Osteoblast (primary cell): ENCODE results near the gene NEMF. TPM values are rescaled to one million over a fixed set of nuclear protein-coding genes. Genes with fewer than 3 reads are reported as not detected.

Source experiments
- DNase-seq: peaks from one replicate; pipeline ENCODE4 v3.0.0; 2011; ENCODE audit warnings: low spot score, mixed read lengths; ENCODE audit not compliant: insufficient read length; ENCODE audit errors: missing footprints
- H2AFZ ChIP-seq: 2 replicates; pipeline ENCODE4 v1.6.0; 2011; ENCODE audit warnings: mild to moderate bottlenecking, low read length
- H3K27ac ChIP-seq: 2 replicates; pipeline ENCODE4 v1.5.1; 2011; ENCODE audit warnings: mild to moderate bottlenecking, low read depth, low read length, moderate library complexity
- H3K27me3 ChIP-seq: 2 replicates; pipeline ENCODE4 v1.6.0; 2012; ENCODE audit warnings: mild to moderate bottlenecking, control low read depth, inconsistent platforms, low read length, moderate library complexity; ENCODE audit not compliant: insufficient read depth
- H3K36me3 ChIP-seq: 2 replicates; pipeline ENCODE4 v1.5.1; 2011; ENCODE audit warnings: mild to moderate bottlenecking, low read length, control low read depth, moderate library complexity; ENCODE audit not compliant: insufficient read depth
- H3K4me1 ChIP-seq: 2 replicates; pipeline ENCODE4 v1.5.1; 2011; ENCODE audit warnings: mild to moderate bottlenecking, low read length, control low read depth, moderate library complexity; ENCODE audit not compliant: insufficient read depth
- H3K4me2 ChIP-seq: 2 replicates; pipeline ENCODE4 v1.6.0; 2011; ENCODE audit warnings: mild to moderate bottlenecking, low read length; ENCODE audit not compliant: insufficient read depth
- H3K4me3 ChIP-seq: fragments of 200-600 bp; sonication (generic); 3 replicates; pipeline ENCODE4 v1.5.1; 2012; ENCODE audit warnings: mild to moderate bottlenecking, low read length, inconsistent platforms; ENCODE audit not compliant: insufficient read depth
- H3K79me2 ChIP-seq: 2 replicates; pipeline ENCODE4 v1.6.0; 2012; ENCODE audit warnings: mild to moderate bottlenecking, low read length, control low read depth, inconsistent platforms; ENCODE audit not compliant: insufficient read depth
- H3K9me3 ChIP-seq: 2 replicates; pipeline ENCODE4 v1.5.1; 2011; ENCODE audit warnings: low read depth, low read length, control low read depth
- H4K20me1 ChIP-seq: 2 replicates; pipeline ENCODE4 v1.6.0; 2012; ENCODE audit warnings: mild to moderate bottlenecking, low read length, control low read depth; ENCODE audit not compliant: insufficient read depth
- total RNA-seq: library from RNA; depleted of rRNA; stranded (reverse); fragments of >200 nt; gene quantifications from 2 replicates; pipeline ENCODE4 v1.2.3, GENCODE V29; 2012
- TF ChIP-seq, protein P1 (sequence below): IDR thresholded peaks from 2 replicates; pipeline ENCODE4 v1.5.1; 2011; ENCODE audit warnings: mild to moderate bottlenecking, low read depth, low read length, moderate library complexity; ENCODE audit errors: extremely low read depth

NEMF gene
- total RNA-seq, 1 donor, result 54.3 TPM

DNA sequence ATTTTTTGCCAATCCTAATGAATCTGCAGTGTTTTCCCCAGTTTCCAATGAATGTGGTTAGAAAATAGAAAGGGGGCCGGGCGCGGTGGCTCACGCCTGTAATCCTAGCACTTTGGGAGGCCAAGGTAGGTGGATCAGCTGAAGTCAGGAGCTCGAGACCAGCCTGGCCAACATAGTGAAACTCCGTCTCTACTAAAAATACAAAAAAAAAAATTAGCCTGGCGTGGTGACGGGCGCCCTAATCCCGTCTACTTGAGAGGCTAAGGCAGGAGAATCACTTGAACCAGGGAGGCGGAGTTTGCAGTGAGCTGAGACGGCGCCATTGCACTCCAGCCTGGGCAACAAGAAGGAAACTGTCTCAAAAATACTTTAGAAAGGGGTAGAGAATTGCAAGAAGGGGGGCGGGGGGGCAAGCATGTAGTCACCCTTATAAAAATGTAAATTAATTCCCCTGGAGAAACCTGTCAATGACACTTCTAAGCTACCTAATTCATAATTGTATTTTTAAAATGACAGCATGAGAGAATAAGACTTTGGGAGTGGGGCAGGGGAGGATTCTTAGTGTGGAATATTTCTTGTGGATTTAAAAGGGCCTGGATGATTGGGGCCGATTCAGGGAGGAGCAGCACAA, 82.9 kb downstream of the NEMF start:
- peaks cover 25% of the 10 kb centered on the region for H3K4me1 ChIP-seq
- peaks cover 16% of the 10 kb centered on the region for H3K36me3 ChIP-seq
- no peaks in the 10 kb centered on the region for H3K27me3 ChIP-seq
- peak overlapping the region; percentile 96 for H3K27ac ChIP-seq
- no peaks in the 10 kb centered on the region for H3K9me3 ChIP-seq
- H3K79me2 ChIP-seq, result peaks cover 32% of the 10 kb centered on the region
- TF ChIP-seq, protein P1, sequence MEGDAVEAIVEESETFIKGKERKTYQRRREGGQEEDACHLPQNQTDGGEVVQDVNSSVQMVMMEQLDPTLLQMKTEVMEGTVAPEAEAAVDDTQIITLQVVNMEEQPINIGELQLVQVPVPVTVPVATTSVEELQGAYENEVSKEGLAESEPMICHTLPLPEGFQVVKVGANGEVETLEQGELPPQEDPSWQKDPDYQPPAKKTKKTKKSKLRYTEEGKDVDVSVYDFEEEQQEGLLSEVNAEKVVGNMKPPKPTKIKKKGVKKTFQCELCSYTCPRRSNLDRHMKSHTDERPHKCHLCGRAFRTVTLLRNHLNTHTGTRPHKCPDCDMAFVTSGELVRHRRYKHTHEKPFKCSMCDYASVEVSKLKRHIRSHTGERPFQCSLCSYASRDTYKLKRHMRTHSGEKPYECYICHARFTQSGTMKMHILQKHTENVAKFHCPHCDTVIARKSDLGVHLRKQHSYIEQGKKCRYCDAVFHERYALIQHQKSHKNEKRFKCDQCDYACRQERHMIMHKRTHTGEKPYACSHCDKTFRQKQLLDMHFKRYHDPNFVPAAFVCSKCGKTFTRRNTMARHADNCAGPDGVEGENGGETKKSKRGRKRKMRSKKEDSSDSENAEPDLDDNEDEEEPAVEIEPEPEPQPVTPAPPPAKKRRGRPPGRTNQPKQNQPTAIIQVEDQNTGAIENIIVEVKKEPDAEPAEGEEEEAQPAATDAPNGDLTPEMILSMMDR, result no peak
- no peak for DNase-seq
- H3K4me3 ChIP-seq, result peak overlapping the region; percentile 99
- peaks cover 32% of the 10 kb centered on the region for H4K20me1 ChIP-seq
- H2AFZ ChIP-seq, result no peak overlapping the region
- H3K4me2 ChIP-seq, result peak overlapping the region; percentile 99

DNA sequence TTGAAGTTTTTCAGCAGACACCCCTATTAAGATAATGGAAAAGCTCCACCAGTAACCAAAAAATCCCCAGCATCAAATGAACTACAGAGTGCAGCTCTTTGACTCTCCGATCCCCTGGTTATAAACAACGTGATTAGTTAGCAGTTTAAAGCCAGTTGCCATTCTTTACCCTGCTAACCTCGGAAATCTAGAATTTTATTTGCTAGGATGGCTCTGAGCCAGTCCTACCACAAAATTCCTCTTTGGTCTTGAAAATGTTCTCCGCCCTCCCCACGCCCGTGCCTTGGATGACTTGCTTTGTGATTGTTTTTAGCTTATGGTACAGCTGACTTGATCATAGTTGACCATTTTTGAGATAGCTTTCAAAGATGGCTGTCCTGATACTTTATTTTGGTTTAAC, 83.4 kb downstream of the NEMF start:
- Histone ChIP-seq H3K4me1 (peaks cover 25% of the 10 kb centered on the region), H3K36me3 (peaks cover 13% of the 10 kb centered on the region), H3K27ac (peak overlapping the region; percentile 96), H4K20me1 (peaks cover 32% of the 10 kb centered on the region), H3K9me3 (no peaks in the 10 kb centered on the region), H3K79me2 (peaks cover 32% of the 10 kb centered on the region), H2AFZ (peak overlapping the region; percentile 88), H3K4me3 (peak overlapping the region; percentile 99), H3K4me2 (peak overlapping the region; percentile 99), H3K27me3 (no peaks in the 10 kb centered on the region)
- TF ChIP-seq, protein P1, result no peak
- DNase-seq, result peak; percentile 71

DNA sequence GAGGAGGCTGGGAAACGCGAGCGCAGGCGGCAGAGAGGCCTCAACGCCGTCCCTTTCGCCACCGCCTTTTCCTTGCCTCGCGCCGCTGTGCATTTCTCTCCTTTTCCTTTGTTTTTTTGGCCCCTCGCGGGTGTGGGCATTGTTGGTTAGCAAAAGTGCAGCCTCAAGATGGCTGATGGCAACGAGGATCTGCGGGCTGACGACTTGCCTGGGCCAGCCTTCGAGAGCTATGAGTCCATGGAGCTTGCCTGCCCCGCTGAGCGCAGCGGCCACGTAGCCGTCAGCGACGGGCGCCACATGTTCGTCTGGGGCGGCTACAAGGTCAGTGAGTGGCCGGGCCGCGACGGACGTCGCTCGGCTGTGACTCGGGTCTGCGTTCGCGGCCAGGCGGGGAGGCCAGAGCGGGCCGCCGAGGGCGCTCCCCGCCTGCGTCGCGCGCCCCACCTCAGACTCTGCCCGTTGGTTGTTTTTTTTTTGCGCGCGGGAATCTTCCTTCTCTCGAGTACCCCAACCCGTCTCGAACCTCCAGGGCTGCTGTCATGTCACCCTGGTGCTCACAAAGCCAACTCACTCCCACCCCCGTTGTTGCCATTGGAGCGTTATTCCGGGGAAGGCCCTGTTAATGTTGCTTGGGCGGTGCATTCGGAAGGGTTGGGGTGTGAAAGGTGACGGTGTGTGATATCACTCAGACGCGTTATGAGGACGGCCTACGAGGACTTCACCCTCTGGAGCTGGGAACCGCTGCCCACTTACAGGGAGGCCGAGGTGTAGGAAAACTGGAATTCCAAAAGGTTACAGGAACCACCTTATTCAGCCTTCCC, 84.1 kb downstream of the NEMF start:
- no peaks in the 10 kb centered on the region for H3K27me3 ChIP-seq
- H3K36me3 ChIP-seq, result peaks cover 13% of the 10 kb centered on the region
- H2AFZ ChIP-seq, result peak overlapping the region; percentile 88
- peak overlapping the region; percentile 99 for H3K4me3 ChIP-seq
- H3K4me2 ChIP-seq, result peak overlapping the region; percentile 99
- H3K27ac ChIP-seq, result peak overlapping the region; percentile 96
- H4K20me1 ChIP-seq, result peaks cover 32% of the 10 kb centered on the region
- TF ChIP-seq, protein P1, result no peak
- H3K4me1 ChIP-seq, result peaks cover 25% of the 10 kb centered on the region
- peaks cover 32% of the 10 kb centered on the region for H3K79me2 ChIP-seq
- H3K9me3 ChIP-seq, result no peaks in the 10 kb centered on the region
- peak; percentile 83 for DNase-seq
